ENCODE measurements around the gene GAS1.

DNA sequence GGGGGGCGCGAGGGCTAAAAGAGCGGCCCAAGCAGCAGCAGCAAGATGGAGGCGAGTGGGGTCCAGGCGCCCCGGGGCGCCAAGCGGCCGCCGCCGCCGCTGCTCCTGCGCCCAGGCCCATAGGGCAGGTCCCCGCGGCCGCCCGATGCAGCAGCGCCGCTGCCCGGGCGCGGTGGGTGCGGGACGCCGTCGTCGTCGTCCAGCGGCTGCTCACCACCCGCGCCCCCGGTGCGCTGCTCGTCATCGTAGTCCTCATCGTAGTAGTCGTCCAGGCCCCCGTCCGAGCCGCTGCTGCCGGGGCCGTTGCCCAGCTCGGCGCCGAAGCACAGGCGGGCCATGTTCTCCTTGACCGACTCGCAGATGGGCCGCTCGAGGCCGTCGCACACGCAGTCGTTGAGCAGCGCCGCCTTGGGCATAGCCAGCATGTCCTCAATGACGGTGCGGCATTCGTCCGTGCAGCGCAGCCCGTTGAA, 1.5 kb downstream of the GAS1 start:
- TF ChIP-seq, protein P1, sequence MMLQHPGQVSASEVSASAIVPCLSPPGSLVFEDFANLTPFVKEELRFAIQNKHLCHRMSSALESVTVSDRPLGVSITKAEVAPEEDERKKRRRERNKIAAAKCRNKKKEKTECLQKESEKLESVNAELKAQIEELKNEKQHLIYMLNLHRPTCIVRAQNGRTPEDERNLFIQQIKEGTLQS (IDR thresholded peaks at IDR 0.05), result no peak
- TF ChIP-seq, protein P2, sequence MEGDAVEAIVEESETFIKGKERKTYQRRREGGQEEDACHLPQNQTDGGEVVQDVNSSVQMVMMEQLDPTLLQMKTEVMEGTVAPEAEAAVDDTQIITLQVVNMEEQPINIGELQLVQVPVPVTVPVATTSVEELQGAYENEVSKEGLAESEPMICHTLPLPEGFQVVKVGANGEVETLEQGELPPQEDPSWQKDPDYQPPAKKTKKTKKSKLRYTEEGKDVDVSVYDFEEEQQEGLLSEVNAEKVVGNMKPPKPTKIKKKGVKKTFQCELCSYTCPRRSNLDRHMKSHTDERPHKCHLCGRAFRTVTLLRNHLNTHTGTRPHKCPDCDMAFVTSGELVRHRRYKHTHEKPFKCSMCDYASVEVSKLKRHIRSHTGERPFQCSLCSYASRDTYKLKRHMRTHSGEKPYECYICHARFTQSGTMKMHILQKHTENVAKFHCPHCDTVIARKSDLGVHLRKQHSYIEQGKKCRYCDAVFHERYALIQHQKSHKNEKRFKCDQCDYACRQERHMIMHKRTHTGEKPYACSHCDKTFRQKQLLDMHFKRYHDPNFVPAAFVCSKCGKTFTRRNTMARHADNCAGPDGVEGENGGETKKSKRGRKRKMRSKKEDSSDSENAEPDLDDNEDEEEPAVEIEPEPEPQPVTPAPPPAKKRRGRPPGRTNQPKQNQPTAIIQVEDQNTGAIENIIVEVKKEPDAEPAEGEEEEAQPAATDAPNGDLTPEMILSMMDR (IDR thresholded peaks at IDR 0.05 in 2 of 3, conservative IDR thresholded peaks at IDR 0.05 in 1 of 3; ENCODE audit: borderline replicate concordance in 1 of 3, insufficient read depth in 1 of 3, low read depth in 2 of 3, low read length in 2 of 3), result no peak
- TF ChIP-seq RAD21 (IDR thresholded peaks at IDR 0.05; ENCODE audit: low read depth) (no peak), POLR2AphosphoS5 (IDR thresholded peaks at IDR 0.05; ENCODE audit: low read depth, low read length) (no peak), YY1 (IDR thresholded peaks at IDR 0.05; ENCODE audit: extremely low read depth, insufficient replicate concordance, low read depth, low read length) (no peak), POLR2A (IDR thresholded peaks at IDR 0.05; ENCODE audit: borderline replicate concordance, extremely low read depth, insufficient read depth, insufficient read length) (no peak), SP1 (IDR thresholded peaks at IDR 0.05; ENCODE audit: low read depth) (no peak), CEBPB (IDR thresholded peaks at IDR 0.05; ENCODE audit: low read depth) (no peak)
- TF ChIP-seq, protein P3, sequence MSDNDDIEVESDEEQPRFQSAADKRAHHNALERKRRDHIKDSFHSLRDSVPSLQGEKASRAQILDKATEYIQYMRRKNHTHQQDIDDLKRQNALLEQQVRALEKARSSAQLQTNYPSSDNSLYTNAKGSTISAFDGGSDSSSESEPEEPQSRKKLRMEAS (IDR thresholded peaks at IDR 0.05), result no peak
- TF ChIP-seq, protein P4, sequence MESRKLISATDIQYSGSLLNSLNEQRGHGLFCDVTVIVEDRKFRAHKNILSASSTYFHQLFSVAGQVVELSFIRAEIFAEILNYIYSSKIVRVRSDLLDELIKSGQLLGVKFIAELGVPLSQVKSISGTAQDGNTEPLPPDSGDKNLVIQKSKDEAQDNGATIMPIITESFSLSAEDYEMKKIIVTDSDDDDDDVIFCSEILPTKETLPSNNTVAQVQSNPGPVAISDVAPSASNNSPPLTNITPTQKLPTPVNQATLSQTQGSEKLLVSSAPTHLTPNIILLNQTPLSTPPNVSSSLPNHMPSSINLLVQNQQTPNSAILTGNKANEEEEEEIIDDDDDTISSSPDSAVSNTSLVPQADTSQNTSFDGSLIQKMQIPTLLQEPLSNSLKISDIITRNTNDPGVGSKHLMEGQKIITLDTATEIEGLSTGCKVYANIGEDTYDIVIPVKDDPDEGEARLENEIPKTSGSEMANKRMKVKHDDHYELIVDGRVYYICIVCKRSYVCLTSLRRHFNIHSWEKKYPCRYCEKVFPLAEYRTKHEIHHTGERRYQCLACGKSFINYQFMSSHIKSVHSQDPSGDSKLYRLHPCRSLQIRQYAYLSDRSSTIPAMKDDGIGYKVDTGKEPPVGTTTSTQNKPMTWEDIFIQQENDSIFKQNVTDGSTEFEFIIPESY (IDR thresholded peaks at IDR 0.05; ENCODE audit: extremely low read depth, insufficient replicate concordance, low read length), result no peak

Data from HCT116 (cell line).